ENCODE data around the gene LMAN2L. TPM values are rescaled to one million over a fixed set of nuclear protein-coding genes. Genes with fewer than 3 reads are reported as not detected.

Gene LMAN2L
- total RNA-seq, 1 donor from 2014 or later: 33.3 TPM

GRCh38 chr2:96700086-96700485 lies 39.8 kb downstream of the LMAN2L start:
- TF ChIP-seq, protein P1, sequence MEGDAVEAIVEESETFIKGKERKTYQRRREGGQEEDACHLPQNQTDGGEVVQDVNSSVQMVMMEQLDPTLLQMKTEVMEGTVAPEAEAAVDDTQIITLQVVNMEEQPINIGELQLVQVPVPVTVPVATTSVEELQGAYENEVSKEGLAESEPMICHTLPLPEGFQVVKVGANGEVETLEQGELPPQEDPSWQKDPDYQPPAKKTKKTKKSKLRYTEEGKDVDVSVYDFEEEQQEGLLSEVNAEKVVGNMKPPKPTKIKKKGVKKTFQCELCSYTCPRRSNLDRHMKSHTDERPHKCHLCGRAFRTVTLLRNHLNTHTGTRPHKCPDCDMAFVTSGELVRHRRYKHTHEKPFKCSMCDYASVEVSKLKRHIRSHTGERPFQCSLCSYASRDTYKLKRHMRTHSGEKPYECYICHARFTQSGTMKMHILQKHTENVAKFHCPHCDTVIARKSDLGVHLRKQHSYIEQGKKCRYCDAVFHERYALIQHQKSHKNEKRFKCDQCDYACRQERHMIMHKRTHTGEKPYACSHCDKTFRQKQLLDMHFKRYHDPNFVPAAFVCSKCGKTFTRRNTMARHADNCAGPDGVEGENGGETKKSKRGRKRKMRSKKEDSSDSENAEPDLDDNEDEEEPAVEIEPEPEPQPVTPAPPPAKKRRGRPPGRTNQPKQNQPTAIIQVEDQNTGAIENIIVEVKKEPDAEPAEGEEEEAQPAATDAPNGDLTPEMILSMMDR (IDR thresholded peaks at IDR 0.05; ENCODE audit: unreplicated experiment): no peak
- no peak for DNase-seq (ENCODE audit: low spot score in 2 of 2, unreplicated experiment in 2 of 2)
- no peak overlapping the region for H3K4me3 Mint-ChIP-seq
- no peaks in the 10 kb centered on the region for H3K9me3 Mint-ChIP-seq
- no peak overlapping the region for H3K27ac Mint-ChIP-seq
- H3K27me3 Mint-ChIP-seq (ENCODE audit: low read depth): no peaks in the 10 kb centered on the region
- peaks cover 19% of the 10 kb centered on the region for H3K36me3 Mint-ChIP-seq
- H3K4me1 Mint-ChIP-seq: peaks cover 2% of the 10 kb centered on the region

DNA sequence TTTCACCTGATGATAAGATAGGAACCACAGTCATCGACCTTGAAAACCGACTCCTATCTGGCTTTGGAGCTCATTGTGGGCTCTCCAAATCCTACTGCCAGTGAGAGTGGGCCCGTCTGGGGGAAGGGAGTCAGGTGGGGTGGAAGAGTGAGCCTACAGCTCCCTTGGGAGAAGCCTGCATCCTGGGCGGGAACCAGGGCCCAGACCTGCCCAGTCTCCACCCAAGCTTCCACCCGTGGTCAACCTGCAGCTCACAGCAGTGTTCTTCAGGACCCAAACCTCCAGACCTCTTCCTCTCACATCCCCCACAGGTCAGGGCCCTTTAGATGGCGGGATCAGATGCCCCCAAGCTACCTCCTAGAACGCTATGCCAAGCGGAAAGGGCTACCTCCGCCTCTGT lies 40.2 kb downstream of the LMAN2L start:
- H3K9me3 Mint-ChIP-seq: no peaks in the 10 kb centered on the region
- TF ChIP-seq, protein P1 (IDR thresholded peaks at IDR 0.05; ENCODE audit: unreplicated experiment): no peak
- no peak overlapping the region for H3K27ac Mint-ChIP-seq
- no peaks in the 10 kb centered on the region for H3K27me3 Mint-ChIP-seq (ENCODE audit: low read depth)
- DNase-seq (ENCODE audit: low spot score in 2 of 2, unreplicated experiment in 2 of 2): no peak
- H3K4me3 Mint-ChIP-seq: no peak overlapping the region
- H3K36me3 Mint-ChIP-seq: peaks cover 16% of the 10 kb centered on the region
- peaks cover 3% of the 10 kb centered on the region for H3K4me1 Mint-ChIP-seq

GRCh38 chr2:96699021-96699420 lies 40.8 kb downstream of the LMAN2L start:
- Mint-ChIP-seq H3K27me3 (ENCODE audit: low read depth) (no peaks in the 10 kb centered on the region), H3K27ac (no peak overlapping the region), H3K4me3 (no peak overlapping the region), H3K4me1 (peaks cover 7% of the 10 kb centered on the region), H3K9me3 (no peaks in the 10 kb centered on the region), H3K36me3 (peaks cover 10% of the 10 kb centered on the region)
- TF ChIP-seq, protein P1 (IDR thresholded peaks at IDR 0.05; ENCODE audit: unreplicated experiment): no peak
- DNase-seq (ENCODE audit: low spot score in 2 of 2, unreplicated experiment in 2 of 2): no peak

DNA sequence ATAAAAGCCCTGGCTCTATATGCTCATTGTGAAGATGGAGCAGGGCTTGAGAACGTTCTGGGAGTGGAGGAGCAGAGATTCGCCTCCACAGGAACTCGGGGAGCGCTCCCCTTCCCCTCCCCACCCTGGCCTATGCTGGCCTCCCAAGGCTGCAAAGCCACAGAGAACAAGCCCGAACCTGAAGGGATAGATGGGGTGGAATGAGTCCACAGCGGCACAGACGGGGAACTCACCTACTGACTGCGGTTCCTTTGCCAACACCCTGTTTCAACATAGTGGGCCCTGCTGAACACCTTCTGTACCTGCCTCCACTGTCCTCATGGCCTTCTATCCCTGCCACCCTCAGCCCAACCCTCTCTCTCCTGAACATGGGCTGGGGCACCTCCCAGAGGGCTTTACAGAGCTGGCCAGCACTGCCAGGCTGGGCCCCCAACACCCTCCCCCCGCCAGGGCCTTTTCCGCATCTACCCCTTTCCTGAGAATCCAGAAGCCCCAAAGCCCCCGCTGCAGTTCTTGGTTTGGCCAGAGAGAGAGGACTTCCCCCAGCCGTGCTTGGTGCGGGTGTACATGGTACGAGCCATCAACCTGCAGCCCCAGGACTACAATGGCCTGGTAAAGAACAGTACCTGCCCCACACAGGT lies 41.5 kb downstream of the LMAN2L start:
- Mint-ChIP-seq H3K9me3 (no peaks in the 10 kb centered on the region), H3K4me3 (no peak overlapping the region), H3K27me3 (ENCODE audit: low read depth) (no peaks in the 10 kb centered on the region), H3K27ac (no peak overlapping the region), H3K4me1 (peaks cover 7% of the 10 kb centered on the region), H3K36me3 (peaks cover 8% of the 10 kb centered on the region)
- no peak for DNase-seq (ENCODE audit: low spot score in 2 of 2, unreplicated experiment in 2 of 2)
- TF ChIP-seq, protein P1 (IDR thresholded peaks at IDR 0.05; ENCODE audit: unreplicated experiment): no peak

DNA sequence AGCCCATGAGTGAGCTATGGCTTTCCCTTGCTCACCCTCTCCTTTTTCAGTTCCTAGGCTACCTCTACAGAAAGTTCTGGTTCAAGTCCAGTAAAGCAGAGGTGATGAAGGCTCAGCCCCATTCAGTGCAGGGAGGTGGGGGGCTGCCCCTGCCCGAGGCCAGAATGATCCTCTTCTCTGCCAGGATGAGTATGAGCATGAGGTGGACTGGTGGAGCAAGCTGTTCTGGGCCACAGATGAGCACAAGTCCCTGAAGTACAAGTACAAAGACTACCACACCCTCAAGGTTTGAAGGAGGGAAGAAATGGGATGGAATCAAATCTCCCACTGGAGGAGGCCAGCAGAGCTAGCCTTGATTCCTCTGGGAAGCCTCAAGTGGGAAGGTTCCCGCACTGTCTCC lies 42.4 kb downstream of the LMAN2L start:
- Mint-ChIP-seq H3K36me3 (peaks cover 3% of the 10 kb centered on the region), H3K27me3 (ENCODE audit: low read depth) (no peaks in the 10 kb centered on the region), H3K4me1 (peaks cover 7% of the 10 kb centered on the region), H3K9me3 (no peaks in the 10 kb centered on the region), H3K4me3 (no peak overlapping the region), H3K27ac (no peak overlapping the region)
- no peak for DNase-seq (ENCODE audit: low spot score in 2 of 2, unreplicated experiment in 2 of 2)
- TF ChIP-seq, protein P1 (IDR thresholded peaks at IDR 0.05; ENCODE audit: unreplicated experiment): no peak

DNA sequence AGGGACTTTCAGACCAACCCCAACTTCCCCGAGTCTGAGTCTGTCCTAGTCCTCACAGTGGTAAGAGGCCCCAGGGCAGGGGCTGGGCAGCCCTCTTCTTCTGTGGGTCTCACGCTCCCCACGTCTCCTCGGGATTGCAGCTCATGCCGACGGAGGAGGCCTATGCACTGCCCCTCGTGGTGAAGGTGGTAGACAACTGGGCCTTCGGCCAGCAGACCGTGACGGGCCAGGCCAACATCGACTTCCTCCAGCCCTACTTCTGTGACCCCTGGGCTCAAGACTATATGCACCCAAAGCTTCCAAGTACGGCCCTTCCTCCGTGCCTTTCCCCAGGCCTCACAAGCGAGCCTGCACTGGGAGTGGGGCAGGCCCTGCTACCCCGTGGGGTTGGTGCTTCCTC lies 44.3 kb downstream of the LMAN2L start:
- TF ChIP-seq, protein P1 (IDR thresholded peaks at IDR 0.05; ENCODE audit: unreplicated experiment): no peak
- H3K4me3 Mint-ChIP-seq: no peak overlapping the region
- no peaks in the 10 kb centered on the region for H3K9me3 Mint-ChIP-seq
- no peak for DNase-seq (ENCODE audit: low spot score in 2 of 2, unreplicated experiment in 2 of 2)
- no peaks in the 10 kb centered on the region for H3K36me3 Mint-ChIP-seq
- H3K4me1 Mint-ChIP-seq: peaks cover 5% of the 10 kb centered on the region
- H3K27me3 Mint-ChIP-seq (ENCODE audit: low read depth): no peaks in the 10 kb centered on the region
- no peak overlapping the region for H3K27ac Mint-ChIP-seq

Measured in mesothelial cell of epicardium (in vitro differentiated cells).